Suprapubic skin (tissue), 4 donors: ENCODE data around the gene PMVK. TPM values are rescaled to one million over a fixed set of nuclear protein-coding genes. Genes with fewer than 3 reads are reported as not detected.

ENCODE experiments used
- DNase-seq, 2 donors: peaks; one replicate each; pipeline ENCODE4 v3.0.0-alpha.2; 2019; ENCODE audit warnings: low spot score in 2 of 2
- H3K27ac ChIP-seq: fragments of 200-600 bp; sonication (generic); one replicate; pipeline ENCODE4 v1.5.1; 2019
- H3K27me3 ChIP-seq: fragments of 200-600 bp; sonication (generic); one replicate; pipeline ENCODE4 v1.5.1; 2019
- H3K36me3 ChIP-seq: fragments of 200-600 bp; sonication (generic); one replicate; pipeline ENCODE4 v1.5.1; 2019
- H3K4me1 ChIP-seq: fragments of 200-600 bp; sonication (generic); one replicate; pipeline ENCODE4 v1.5.1; 2019
- H3K4me3 ChIP-seq: fragments of 200-600 bp; sonication (generic); one replicate; pipeline ENCODE4 v1.5.1; 2019; ENCODE audit warnings: mild to moderate bottlenecking
- H3K9me3 ChIP-seq: fragments of 200-600 bp; sonication (generic); one replicate; pipeline ENCODE4 v1.5.1; 2019
- EP300 ChIP-seq: sonication (generic); formaldehyde crosslinking; IDR thresholded peaks from one replicate; pipeline ENCODE4 v1.6.1; 2017; ENCODE audit warnings: antibody characterized with exemption
- POLR2A ChIP-seq, 2 donors: fragments of 450-650 bp; IDR thresholded peaks; one replicate each; pipeline ENCODE4 v1.6.1; 2017; ENCODE audit warnings: antibody characterized with exemption in 2 of 2, mild to moderate bottlenecking in 2 of 2, moderate library complexity in 2 of 2
- POLR2AphosphoS5 ChIP-seq, 3 donors: sonication (generic); formaldehyde crosslinking; IDR thresholded peaks; one replicate each; pipeline ENCODE4 v1.6.1; 2017; ENCODE audit warnings: antibody characterized with exemption in 3 of 3
- WGBS: methylation state at CpG from one replicate; pipeline ENCODE4 v1.1.5; 2018; 5-methylcytosine and 5-hydroxymethylcytosine counted together
- total RNA-seq, 4 donors: library from RNA; depleted of rRNA; stranded (reverse); fragments of >200 nt; gene quantifications; one replicate each; pipeline ENCODE4 v1.1.0, GENCODE V29; 2016
- TF ChIP-seq, protein P1 (sequence below), 2 donors: fragments of 200-600 bp in 1 of 2; fragments of 450-650 bp in 1 of 2; sonication (generic) in 1 of 2; IDR thresholded peaks; one replicate each; pipeline ENCODE4 v1.5.1; 2016 to 2019; ENCODE audit warnings: antibody characterized with exemption in 2 of 2, mild to moderate bottlenecking in 1 of 2, moderate library complexity in 1 of 2

Gene PMVK
- total RNA-seq, 4 donors from 2014 or later, result 19.3 to 38.0 (median 28.8) TPM

DNA sequence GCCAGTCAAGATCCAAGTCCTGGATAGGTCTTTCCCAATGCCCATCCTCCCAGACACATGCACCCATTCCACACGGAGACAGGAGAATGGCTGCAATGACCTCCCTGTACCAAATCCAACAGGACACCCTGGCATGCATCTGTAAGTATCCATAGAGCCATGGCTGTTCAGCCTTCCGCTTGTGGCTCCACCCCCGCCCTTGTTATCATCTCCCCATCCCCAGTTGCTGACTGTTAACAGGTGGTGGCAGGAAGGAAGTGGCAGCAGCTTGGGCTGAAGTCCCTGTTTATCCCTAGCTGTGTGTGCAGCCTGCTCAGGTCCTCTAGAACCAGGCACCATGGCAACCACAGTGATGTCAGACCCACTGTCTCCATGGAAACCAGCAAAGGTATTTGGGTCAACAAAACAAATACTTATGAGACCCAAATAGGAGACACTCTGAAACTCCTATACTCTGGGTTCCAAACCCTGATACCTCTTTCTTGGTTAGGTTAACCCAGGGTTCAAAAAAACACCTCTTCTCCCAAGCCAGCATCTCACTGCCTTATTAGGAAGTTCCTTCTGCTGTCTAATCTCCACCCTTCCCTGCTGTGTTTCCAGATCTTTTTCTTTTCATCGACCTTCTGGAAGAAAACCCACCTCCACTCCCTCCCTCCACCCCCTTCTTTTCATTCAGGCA, 18.7 kb upstream of the PMVK start:
- Histone ChIP-seq H3K4me3 (peak overlapping the region; percentile 54), H3K9me3 (no peaks in the 10 kb centered on the region), H3K36me3 (peaks cover 30% of the 10 kb centered on the region), H3K27me3 (no peaks in the 10 kb centered on the region), H3K27ac (peak overlapping the region; percentile 76), H3K4me1 (peaks cover 56% of the 10 kb centered on the region)
- DNase-seq, result no peak
- TF ChIP-seq, protein P1, sequence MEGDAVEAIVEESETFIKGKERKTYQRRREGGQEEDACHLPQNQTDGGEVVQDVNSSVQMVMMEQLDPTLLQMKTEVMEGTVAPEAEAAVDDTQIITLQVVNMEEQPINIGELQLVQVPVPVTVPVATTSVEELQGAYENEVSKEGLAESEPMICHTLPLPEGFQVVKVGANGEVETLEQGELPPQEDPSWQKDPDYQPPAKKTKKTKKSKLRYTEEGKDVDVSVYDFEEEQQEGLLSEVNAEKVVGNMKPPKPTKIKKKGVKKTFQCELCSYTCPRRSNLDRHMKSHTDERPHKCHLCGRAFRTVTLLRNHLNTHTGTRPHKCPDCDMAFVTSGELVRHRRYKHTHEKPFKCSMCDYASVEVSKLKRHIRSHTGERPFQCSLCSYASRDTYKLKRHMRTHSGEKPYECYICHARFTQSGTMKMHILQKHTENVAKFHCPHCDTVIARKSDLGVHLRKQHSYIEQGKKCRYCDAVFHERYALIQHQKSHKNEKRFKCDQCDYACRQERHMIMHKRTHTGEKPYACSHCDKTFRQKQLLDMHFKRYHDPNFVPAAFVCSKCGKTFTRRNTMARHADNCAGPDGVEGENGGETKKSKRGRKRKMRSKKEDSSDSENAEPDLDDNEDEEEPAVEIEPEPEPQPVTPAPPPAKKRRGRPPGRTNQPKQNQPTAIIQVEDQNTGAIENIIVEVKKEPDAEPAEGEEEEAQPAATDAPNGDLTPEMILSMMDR (IDR thresholded peaks at IDR 0.05), result no peak
- TF ChIP-seq EP300, result no peak
- no peak for TF ChIP-seq POLR2AphosphoS5 (IDR thresholded peaks at IDR 0.05)
- TF ChIP-seq POLR2A (IDR thresholded peaks at IDR 0.05), result no peak
- WGBS, result 10% methylated on average over 3 of the region's 4 CpGs

DNA sequence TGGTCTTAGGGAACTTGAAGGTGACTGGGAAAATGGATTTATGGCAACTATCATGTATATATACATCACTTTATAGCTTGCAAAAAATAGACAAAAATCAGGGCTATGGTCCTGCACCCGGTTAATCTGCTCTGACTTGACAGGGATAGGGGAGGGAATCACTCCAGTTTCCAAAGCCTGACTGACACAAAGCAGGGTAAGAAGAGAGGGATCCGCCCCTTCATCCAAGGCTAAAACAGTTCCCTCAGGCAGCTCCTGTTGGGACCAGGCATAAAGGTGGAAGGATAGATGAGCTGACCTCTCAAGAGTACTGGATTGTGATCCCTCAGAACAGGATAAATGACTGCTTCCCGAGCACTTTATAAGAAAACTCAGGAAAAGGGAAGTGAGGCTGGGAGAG, 18.0 kb upstream of the PMVK start:
- Histone ChIP-seq H3K4me3 (no peak overlapping the region), H3K9me3 (no peaks in the 10 kb centered on the region), H3K27ac (no peak overlapping the region), H3K4me1 (peaks cover 49% of the 10 kb centered on the region), H3K36me3 (peaks cover 30% of the 10 kb centered on the region), H3K27me3 (no peaks in the 10 kb centered on the region)
- no peak for DNase-seq
- no peak for TF ChIP-seq POLR2A (IDR thresholded peaks at IDR 0.05)
- TF ChIP-seq POLR2AphosphoS5 (IDR thresholded peaks at IDR 0.05), result no peak
- no peak for TF ChIP-seq EP300
- TF ChIP-seq, protein P1 (IDR thresholded peaks at IDR 0.05), result no peak
- 66% methylated on average over 3 of the region's 3 CpGs for WGBS

DNA sequence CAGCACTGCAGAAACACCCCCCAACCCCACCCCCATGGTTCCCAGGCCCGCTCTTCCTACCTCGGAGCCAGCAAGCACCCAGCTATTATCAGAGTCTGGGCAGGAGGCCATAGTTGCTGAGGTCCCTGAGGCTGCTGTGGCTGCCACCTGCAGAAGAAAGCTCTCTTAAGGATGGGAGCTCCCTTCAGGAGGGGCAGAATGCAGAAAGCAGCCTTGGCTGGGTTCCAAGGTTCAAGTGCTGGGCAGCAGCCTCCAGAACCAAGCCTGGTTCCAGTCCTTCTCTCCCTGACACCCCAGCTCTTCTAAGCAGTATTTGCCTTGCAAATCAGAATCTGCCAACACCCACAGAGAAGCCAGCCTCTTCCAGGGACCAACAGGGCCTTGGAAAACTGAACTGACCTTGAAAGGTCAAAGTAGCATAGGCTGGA, 17.1 kb upstream of the PMVK start:
- Histone ChIP-seq H3K4me1 (peaks cover 48% of the 10 kb centered on the region), H3K27ac (no peak overlapping the region), H3K4me3 (no peak overlapping the region), H3K36me3 (peaks cover 21% of the 10 kb centered on the region), H3K9me3 (no peaks in the 10 kb centered on the region), H3K27me3 (no peaks in the 10 kb centered on the region)
- DNase-seq, result no peak
- TF ChIP-seq POLR2A (IDR thresholded peaks at IDR 0.05) (no peak), EP300 (no peak), POLR2AphosphoS5 (IDR thresholded peaks at IDR 0.05) (no peak)
- TF ChIP-seq, protein P1 (IDR thresholded peaks at IDR 0.05), result no peak
- WGBS, result 67% methylated on average over 2 of the region's 2 CpGs

DNA sequence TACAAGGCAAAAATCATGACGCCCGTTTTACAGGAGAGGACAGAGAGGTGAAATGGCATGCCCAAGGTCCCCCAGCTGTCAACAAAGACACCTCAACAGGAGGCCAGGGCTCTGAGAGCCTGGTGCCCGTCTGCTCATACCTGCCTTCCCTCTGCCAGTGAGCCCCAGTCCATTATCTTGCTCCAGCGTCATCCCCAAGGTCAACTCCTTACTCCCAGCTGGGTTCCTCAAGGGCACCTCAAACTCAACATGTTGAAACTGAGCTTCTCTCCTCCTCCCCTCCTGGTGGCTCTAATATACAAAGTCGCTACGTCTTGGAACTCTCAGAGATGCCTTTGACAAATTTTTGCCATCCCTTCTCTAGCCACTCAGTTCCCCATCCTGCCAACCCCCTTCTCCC, 16.1 kb upstream of the PMVK start:
- no peaks in the 10 kb centered on the region for H3K9me3 ChIP-seq
- peaks cover 47% of the 10 kb centered on the region for H3K4me1 ChIP-seq
- TF ChIP-seq EP300, result no peak
- TF ChIP-seq POLR2A (IDR thresholded peaks at IDR 0.05), result no peak
- TF ChIP-seq, protein P1 (IDR thresholded peaks at IDR 0.05), result no peak
- TF ChIP-seq POLR2AphosphoS5 (IDR thresholded peaks at IDR 0.05), result no peak
- H3K36me3 ChIP-seq, result peaks cover 26% of the 10 kb centered on the region
- no peak for DNase-seq
- H3K27me3 ChIP-seq, result no peaks in the 10 kb centered on the region
- WGBS, result 91% methylated on average over 6 of the region's 6 CpGs
- H3K27ac ChIP-seq, result no peak overlapping the region
- no peak overlapping the region for H3K4me3 ChIP-seq

DNA sequence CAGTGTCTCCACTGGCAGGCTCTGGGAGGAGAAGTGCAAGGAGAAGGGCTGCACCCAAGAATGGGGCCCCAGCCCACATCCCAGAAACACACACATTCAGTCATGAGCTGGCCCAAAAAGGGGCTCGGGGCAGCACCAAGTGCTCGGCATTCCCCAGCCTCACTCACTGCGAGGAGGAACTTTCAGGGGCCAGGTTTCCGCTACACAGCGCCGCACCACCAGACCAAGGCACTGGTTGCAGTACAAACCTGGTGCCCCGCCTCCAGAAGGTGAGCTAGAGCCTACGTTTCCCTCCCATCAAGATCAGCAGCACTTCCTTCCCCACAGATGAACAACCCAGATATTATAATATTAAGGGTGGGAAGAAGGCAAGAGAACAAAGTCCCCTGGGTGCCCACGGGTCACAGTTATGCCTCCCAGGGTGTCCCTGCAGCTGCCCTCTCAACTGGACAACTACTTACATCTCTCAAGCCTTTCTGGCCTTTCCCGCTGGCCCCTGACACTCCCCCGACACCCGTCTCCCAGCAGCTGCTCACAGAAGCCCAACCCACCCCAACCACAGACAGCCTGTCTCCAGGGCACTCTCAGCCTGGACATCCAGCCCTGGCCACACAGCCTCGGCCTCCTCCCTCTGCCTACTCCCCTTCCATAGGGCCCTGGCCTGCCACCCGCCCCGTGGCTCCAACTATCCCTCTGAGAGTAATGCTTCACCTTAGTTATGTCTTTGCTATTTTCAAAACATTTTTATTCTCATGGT, 15.6 kb upstream of the PMVK start:
- Histone ChIP-seq H3K9me3 (no peaks in the 10 kb centered on the region), H3K4me3 (no peak overlapping the region), H3K36me3 (peaks cover 31% of the 10 kb centered on the region), H3K27me3 (no peaks in the 10 kb centered on the region), H3K27ac (no peak overlapping the region), H3K4me1 (peaks cover 42% of the 10 kb centered on the region)
- WGBS, result 67% methylated on average over 15 of the region's 15 CpGs
- TF ChIP-seq EP300, result no peak
- no peak for TF ChIP-seq POLR2AphosphoS5 (IDR thresholded peaks at IDR 0.05)
- TF ChIP-seq, protein P1 (IDR thresholded peaks at IDR 0.05), result no peak
- TF ChIP-seq POLR2A (IDR thresholded peaks at IDR 0.05), result no peak
- DNase-seq, result no peak
